ENCODE results near the gene C1QTNF12.

The C1QTNF12 gene

DNA sequence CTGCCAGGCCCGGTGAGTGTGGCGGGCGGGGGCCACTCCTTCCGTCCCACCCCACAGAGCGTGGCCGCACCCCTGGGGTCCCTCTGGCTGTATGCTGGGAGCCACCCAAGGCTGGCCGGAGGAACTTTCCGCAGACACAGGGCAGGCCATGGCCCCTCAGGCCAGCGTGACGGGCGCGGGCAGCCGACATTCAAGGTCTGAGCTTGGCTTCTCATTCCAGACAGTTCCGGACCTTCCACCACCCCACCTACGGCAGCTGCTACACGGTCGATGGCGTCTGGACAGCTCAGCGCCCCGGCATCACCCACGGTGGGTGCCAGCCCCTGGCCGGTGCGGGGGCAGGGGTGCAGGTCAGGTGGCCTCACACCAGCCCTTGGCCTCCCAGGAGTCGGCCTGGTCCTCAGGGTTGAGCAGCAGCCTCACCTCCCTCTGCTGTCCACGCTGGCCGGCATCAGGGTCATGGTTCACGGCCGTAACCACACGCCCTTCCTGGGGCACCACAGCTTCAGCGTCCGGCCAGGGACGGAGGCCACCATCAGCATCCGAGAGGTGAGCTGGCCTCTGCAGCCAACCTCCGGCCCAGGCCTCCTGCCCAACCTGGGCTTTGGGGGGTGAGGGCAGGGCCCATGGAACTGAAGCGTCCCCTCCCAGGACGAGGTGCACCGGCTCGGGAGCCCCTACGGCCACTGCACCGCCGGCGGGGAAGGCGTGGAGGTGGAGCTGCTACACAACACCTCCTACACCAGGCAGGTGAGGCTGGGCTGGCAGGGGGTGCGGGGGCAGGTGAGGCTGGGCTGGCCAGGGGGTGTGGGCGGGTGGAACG is 41.0 kb upstream of the C1QTNF12 start:
- no peaks in the 10 kb centered on the region for H3K4me1 ChIP-seq (ENCODE audit: control insufficient read depth, insufficient read depth, low read length)
- H3K4me3 ChIP-seq (ENCODE audit: low read length): no peak overlapping the region
- H3K36me3 ChIP-seq (ENCODE audit: control insufficient read depth, insufficient read depth, low read length, severe bottlenecking): no peaks in the 10 kb centered on the region
- DNase-seq (ENCODE audit: low read depth): no peak
- H3K27me3 ChIP-seq (replicated peaks; ENCODE audit: control insufficient read depth, insufficient read depth, low read length): peaks cover 25% of the 10 kb centered on the region
- H3K9ac ChIP-seq (ENCODE audit: low read length): no peak overlapping the region
- H3K9me3 ChIP-seq (ENCODE audit: control insufficient read depth, low read length): no peaks in the 10 kb centered on the region

DNA sequence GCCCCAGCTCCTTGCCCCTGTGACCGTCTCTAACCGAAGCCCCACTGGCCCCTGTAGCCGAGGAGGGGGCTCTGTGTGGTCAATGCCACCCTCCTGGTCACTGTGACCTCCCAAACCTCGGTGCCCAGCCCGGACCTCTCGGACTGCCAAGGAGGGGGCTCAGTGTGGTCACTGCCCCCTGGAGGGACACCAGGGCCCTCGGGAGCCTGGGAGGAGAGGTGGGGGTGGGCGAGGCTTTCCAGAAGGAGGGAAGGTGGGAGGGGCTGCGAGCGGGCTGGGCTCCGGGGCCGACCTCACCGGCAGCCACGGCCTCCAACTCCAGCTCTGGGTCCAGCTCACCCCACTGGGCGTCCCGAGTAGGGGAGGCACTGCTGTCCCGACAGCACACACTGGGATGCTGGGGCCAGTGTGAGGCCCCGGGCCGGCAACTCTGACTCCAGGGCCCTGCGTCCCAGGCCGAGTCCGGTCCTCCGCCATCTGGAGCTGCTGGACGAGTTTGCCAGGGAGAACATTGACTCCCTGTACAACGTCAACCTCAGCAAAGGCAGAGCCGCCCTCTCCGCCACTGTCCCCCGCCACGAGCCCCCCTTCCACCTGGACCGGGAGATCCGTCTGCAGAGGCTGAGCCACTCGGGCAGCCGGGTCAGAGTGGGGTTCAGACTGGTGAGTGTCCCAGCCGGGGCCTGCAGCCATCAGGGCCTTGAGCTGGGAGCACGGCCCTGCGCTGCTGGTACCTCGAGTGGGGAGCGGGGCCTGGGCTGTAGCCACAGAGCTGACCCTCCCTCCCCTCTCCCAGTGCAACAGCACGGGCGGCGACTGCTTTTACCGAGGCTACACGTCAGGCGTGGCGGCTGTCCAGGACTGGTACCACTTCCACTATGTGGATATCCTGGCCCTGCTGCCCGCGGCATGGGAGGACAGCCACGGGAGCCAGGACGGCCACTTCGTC is 40.1 kb upstream of the C1QTNF12 start:
- no peak overlapping the region for H3K4me3 ChIP-seq (ENCODE audit: low read length)
- H3K27me3 ChIP-seq (replicated peaks; ENCODE audit: control insufficient read depth, insufficient read depth, low read length): peaks cover 25% of the 10 kb centered on the region
- H3K4me1 ChIP-seq (ENCODE audit: control insufficient read depth, insufficient read depth, low read length): no peaks in the 10 kb centered on the region
- no peak for DNase-seq (ENCODE audit: low read depth)
- no peaks in the 10 kb centered on the region for H3K9me3 ChIP-seq (ENCODE audit: control insufficient read depth, low read length)
- no peaks in the 10 kb centered on the region for H3K36me3 ChIP-seq (ENCODE audit: control insufficient read depth, insufficient read depth, low read length, severe bottlenecking)
- H3K9ac ChIP-seq (ENCODE audit: low read length): no peak overlapping the region

DNA sequence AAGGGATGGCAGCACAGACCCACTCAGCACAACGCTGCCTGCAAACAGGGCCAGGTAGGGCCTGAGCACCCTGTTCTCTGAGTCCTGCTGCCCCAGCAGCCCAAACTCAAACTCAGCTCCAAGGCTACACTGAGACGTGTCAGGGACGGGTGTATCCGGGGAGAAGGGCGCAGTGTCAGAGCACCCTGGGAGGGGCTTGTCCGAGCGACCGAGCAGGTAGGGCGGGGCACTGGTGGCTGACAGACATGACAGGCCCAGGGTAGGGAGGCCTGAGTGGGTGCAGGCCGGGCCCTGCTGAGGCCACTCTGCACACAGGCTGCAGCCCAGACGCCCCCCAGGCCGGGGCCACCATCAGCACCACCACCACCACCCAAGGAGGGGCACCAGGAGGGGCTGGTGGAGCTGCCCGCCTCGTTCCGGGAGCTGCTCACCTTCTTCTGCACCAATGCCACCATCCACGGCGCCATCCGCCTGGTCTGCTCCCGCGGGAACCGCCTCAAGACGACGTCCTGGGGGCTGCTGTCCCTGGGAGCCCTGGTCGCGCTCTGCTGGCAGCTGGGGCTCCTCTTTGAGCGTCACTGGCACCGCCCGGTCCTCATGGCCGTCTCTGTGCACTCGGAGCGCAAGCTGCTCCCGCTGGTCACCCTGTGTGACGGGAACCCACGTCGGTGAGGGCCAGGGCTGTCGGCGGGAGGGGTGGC is 39.2 kb upstream of the C1QTNF12 start:
- no peaks in the 10 kb centered on the region for H3K36me3 ChIP-seq (ENCODE audit: control insufficient read depth, insufficient read depth, low read length, severe bottlenecking)
- DNase-seq (ENCODE audit: low read depth): no peak
- no peak overlapping the region for H3K9ac ChIP-seq (ENCODE audit: low read length)
- H3K27me3 ChIP-seq (replicated peaks; ENCODE audit: control insufficient read depth, insufficient read depth, low read length): peaks cover 25% of the 10 kb centered on the region
- no peaks in the 10 kb centered on the region for H3K4me1 ChIP-seq (ENCODE audit: control insufficient read depth, insufficient read depth, low read length)
- no peaks in the 10 kb centered on the region for H3K9me3 ChIP-seq (ENCODE audit: control insufficient read depth, low read length)
- no peak overlapping the region for H3K4me3 ChIP-seq (ENCODE audit: low read length)

DNA sequence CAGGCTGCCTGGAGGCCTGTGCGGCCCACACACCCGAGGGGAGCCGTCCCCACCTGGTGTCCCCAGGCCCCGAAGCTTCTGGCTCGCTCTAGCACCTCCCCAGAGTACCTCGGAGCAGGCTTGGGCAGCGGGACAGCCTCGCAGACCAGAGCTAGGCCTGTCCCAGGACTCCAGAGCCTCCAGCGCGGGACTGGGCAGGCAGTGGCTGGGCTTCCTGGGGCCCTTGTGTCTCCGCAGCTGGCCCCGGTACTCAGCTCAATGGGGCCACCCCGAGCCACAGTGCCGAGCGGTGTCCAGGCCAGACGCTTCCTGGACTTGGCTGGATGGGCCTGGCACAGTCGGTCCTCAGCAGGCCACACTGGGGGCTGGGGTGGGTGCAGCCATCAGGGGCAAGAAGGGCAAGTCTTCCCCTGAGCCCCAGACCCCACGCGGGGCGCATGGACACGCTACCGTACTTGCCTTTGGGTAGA is 38.6 kb upstream of the C1QTNF12 start:
- no peak overlapping the region for H3K4me3 ChIP-seq (ENCODE audit: low read length)
- no peaks in the 10 kb centered on the region for H3K9me3 ChIP-seq (ENCODE audit: control insufficient read depth, low read length)
- peaks cover 22% of the 10 kb centered on the region for H3K27me3 ChIP-seq (replicated peaks; ENCODE audit: control insufficient read depth, insufficient read depth, low read length)
- H3K9ac ChIP-seq (ENCODE audit: low read length): no peak overlapping the region
- DNase-seq (ENCODE audit: low read depth): no peak
- H3K36me3 ChIP-seq (ENCODE audit: control insufficient read depth, insufficient read depth, low read length, severe bottlenecking): no peaks in the 10 kb centered on the region
- no peaks in the 10 kb centered on the region for H3K4me1 ChIP-seq (ENCODE audit: control insufficient read depth, insufficient read depth, low read length)

DNA sequence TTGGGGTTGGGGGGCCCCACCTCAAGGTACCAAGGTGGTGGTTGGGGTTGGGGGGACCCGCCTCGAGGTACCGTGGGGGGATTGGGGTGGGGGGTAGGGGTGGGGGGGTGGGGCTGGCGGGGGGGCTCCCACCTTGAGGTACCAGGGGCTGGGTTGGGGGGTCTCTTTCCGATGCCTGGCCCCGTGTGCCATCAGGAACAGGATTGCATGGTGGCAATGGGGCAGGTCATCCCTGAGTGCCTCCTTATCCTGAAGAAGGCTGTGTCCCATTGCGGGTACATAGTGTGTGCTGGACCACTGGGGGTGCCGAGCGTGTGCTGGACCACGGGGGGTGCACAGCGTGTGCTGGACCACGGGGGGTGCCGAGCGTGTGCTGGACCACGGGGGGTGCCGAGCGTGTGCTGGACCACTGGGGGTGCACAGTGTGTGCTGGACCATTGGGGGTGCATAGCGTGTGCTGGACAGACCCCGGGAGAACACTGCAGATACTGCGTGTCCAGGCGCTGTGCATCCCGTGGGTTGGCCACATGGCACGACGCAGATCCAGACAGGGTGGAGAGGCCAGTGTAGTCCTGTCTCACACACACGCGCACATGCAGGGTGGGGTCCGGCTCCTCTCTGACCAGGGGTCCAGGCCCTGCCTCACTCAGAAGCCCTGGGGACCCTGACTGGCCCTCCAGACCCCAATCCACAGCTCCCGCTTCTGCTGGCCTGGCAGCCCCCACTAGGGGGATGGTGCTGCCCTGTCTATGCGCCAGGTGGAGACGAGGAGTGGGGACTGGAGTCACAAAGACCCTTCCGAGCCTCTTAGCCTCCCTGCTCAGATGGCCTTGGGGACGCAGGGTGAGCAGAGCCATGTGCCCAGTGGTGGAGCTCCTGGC is 37.9 kb upstream of the C1QTNF12 start:
- no peak for DNase-seq (ENCODE audit: low read depth)

DNA sequence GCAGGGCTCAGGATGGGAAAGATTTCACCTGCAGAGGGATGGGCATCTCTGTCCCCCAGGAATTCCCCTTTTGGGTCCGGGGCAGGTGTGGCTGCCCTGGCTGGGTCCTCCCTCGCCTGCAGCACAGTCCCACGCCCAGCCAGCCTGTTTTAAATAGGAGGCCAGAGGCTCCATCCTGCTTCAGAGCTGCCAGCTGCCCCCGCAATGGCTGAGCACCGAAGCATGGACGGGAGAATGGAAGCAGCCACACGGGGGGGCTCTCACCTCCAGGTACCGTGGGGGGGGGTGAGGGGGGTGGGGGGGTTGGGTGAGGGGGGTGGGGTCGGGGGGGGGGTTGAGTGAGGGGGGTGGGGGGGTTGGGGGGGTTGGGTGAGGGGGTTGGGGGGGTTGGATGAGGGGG is 37.3 kb upstream of the C1QTNF12 start:
- Histone ChIP-seq H3K9me3 (ENCODE audit: control insufficient read depth, low read length) (no peaks in the 10 kb centered on the region), H3K4me3 (ENCODE audit: low read length) (no peak overlapping the region), H3K27me3 (replicated peaks; ENCODE audit: control insufficient read depth, insufficient read depth, low read length) (peaks cover 22% of the 10 kb centered on the region), H3K9ac (ENCODE audit: low read length) (no peak overlapping the region), H3K4me1 (ENCODE audit: control insufficient read depth, insufficient read depth, low read length) (no peaks in the 10 kb centered on the region), H3K36me3 (ENCODE audit: control insufficient read depth, insufficient read depth, low read length, severe bottlenecking) (no peaks in the 10 kb centered on the region)
- no peak for DNase-seq (ENCODE audit: low read depth)

More for the DNA sequence above, 37.9 kb upstream of the C1QTNF12 start:
- Histone ChIP-seq H3K9ac (ENCODE audit: low read length) (no peak overlapping the region), H3K4me3 (ENCODE audit: low read length) (no peak overlapping the region), H3K27me3 (replicated peaks; ENCODE audit: control insufficient read depth, insufficient read depth, low read length) (peaks cover 22% of the 10 kb centered on the region), H3K4me1 (ENCODE audit: control insufficient read depth, insufficient read depth, low read length) (no peaks in the 10 kb centered on the region), H3K36me3 (ENCODE audit: control insufficient read depth, insufficient read depth, low read length, severe bottlenecking) (no peaks in the 10 kb centered on the region), H3K9me3 (ENCODE audit: control insufficient read depth, low read length) (no peaks in the 10 kb centered on the region)

DNA sequence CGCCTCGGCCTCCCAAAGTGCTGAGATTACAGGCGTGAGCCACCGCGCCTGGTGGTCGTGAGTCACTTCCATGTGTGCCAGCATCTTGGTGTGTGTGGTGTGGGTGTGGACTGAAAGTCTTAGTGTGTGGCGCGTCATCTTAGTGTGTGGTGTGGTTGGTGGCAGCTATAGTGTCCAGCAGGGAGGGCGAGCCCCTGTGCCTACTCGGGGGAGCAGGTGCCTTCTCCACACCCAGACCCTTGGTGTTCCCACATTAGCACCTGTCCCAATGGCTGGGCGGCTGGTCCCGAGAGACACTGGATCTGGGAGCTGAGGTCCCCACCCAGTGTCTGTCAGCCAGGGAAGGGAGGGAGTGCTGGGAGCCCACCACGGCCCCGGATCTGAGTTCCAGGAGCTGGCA is 36.5 kb upstream of the C1QTNF12 start:
- H3K27me3 ChIP-seq (replicated peaks; ENCODE audit: control insufficient read depth, insufficient read depth, low read length): peaks cover 22% of the 10 kb centered on the region
- H3K9me3 ChIP-seq (ENCODE audit: control insufficient read depth, low read length): no peaks in the 10 kb centered on the region
- H3K4me1 ChIP-seq (ENCODE audit: control insufficient read depth, insufficient read depth, low read length): no peaks in the 10 kb centered on the region
- no peak overlapping the region for H3K9ac ChIP-seq (ENCODE audit: low read length)
- no peak overlapping the region for H3K4me3 ChIP-seq (ENCODE audit: low read length)
- no peak for DNase-seq (ENCODE audit: low read depth)
- H3K36me3 ChIP-seq (ENCODE audit: control insufficient read depth, insufficient read depth, low read length, severe bottlenecking): no peaks in the 10 kb centered on the region

DNA sequence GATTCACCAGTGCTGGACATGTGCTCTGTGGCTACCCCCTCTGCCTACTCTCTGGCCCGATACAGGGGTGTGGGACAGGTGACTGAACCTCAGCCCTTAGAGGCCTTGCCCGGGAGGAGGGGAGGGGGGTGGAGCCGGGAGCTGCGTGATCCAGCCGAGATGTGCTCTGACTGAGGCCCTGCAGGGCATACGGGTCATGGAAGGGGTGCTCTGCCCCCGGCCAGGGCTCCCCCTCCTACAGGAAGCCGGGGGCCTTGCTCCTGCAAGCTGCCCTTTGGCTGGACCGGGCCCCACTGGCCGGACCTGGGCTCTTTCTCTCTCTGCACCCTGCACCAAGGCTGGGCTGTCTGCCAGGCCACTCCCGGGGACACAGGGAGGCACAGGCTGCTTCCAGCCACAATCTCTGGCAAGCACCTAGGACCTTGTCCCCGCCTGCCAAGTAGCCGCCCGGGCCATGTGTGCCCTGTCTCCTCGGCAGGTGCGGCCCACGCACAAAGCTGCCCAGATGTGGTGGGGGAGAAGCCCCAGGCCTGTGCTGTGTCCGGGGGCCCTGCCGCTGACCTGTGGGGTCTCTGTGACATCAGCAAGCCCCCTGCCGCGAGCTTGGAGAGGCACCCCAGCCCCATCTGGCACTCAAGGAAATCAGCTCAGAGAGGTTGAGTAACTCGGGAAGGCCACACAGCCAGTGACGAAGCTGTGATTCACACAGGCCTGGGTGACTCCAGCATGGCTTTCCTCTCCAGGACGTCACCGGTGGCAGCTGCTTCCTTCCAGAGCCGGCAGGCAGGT is 35.2 kb upstream of the C1QTNF12 start:
- Histone ChIP-seq H3K9me3 (ENCODE audit: control insufficient read depth, low read length) (no peaks in the 10 kb centered on the region), H3K27me3 (replicated peaks; ENCODE audit: control insufficient read depth, insufficient read depth, low read length) (peaks cover 17% of the 10 kb centered on the region)
- no peak for DNase-seq (ENCODE audit: low read depth)

DNA sequence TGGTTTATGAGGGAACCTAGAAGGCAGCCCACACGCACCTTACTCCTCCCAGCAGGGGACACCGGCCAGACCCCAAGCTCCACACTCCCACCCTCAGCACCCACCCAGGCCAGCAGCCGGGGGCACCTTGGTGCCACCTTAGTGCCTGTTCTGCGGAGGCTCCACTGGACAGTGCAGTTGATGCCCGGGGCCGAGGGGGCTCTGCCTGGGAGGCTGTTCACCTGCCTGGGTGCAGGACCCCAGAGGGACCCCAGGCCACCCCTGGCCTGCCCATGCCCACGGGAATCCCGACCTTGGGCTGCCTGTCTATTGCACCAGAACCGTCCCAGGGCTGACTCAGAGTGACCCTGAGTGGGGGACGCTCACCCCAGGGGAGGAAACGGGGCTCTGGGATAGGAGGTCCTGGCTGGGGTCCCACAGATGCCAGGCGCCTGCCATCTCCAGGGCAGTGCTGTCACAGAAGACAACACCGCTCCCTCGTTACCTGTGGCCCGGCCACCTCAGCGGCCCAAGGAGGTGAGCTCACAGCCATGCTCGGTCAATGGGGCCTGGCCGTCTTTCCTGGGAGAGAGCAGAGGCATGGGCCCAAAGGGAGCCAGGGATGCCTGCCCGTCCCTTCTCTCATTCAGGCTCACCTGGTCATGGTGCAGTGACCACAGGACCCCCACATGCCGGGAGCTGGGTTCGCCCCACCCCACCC is 34.4 kb upstream of the C1QTNF12 start:
- no peaks in the 10 kb centered on the region for H3K36me3 ChIP-seq (ENCODE audit: control insufficient read depth, insufficient read depth, low read length, severe bottlenecking)
- no peaks in the 10 kb centered on the region for H3K9me3 ChIP-seq (ENCODE audit: control insufficient read depth, low read length)
- peaks cover 14% of the 10 kb centered on the region for H3K27me3 ChIP-seq (replicated peaks; ENCODE audit: control insufficient read depth, insufficient read depth, low read length)
- no peak for DNase-seq (ENCODE audit: low read depth)
- no peaks in the 10 kb centered on the region for H3K4me1 ChIP-seq (ENCODE audit: control insufficient read depth, insufficient read depth, low read length)
- no peak overlapping the region for H3K9ac ChIP-seq (ENCODE audit: low read length)
- H3K4me3 ChIP-seq (ENCODE audit: low read length): no peak overlapping the region

More for the DNA sequence above, 35.2 kb upstream of the C1QTNF12 start:
- Histone ChIP-seq H3K4me1 (ENCODE audit: control insufficient read depth, insufficient read depth, low read length) (no peaks in the 10 kb centered on the region), H3K4me3 (ENCODE audit: low read length) (no peak overlapping the region), H3K36me3 (ENCODE audit: control insufficient read depth, insufficient read depth, low read length, severe bottlenecking) (no peaks in the 10 kb centered on the region), H3K9ac (ENCODE audit: low read length) (no peak overlapping the region)
